Heart right ventricle (tissue), 16 donors: ENCODE data around the gene OR12D3. TPM values are rescaled to one million over a fixed set of nuclear protein-coding genes. Genes with fewer than 3 reads are reported as not detected.

Experiments used
- ATAC-seq, 8 donors: fragments of 200-7000 bp; cut with Tn5 transposase; one replicate each; pipeline ENCODE4 v1.9.1; 2020; ENCODE audit warnings: mild to moderate bottlenecking in 8 of 8, moderate library complexity in 8 of 8, moderate number of reproducible peaks in 1 of 8
- DNase-seq, 2 donors: peaks; one replicate each; pipeline ENCODE4 v3.0.0-alpha.2; 2020
- H3K27ac ChIP-seq, 10 donors: fragments of 200-600 bp; sonication (generic) in 2 of 10; one replicate each; pipeline versions ENCODE4 v1.5.0 to v1.8.0; 2020 to 2022; ENCODE audit warnings: mild to moderate bottlenecking in 3 of 10
- H3K27me3 ChIP-seq, 7 donors: fragments of 200-600 bp; one replicate each; pipeline ENCODE4 v1.8.0; 2021 to 2022; ENCODE audit warnings: mild to moderate bottlenecking in 2 of 7
- H3K36me3 ChIP-seq, 9 donors: fragments of 200-600 bp; sonication (generic) in 1 of 9; one replicate each; pipeline versions ENCODE4 v1.5.0 to v1.8.0; 2020 to 2022; ENCODE audit warnings: mild to moderate bottlenecking in 2 of 9
- H3K4me1 ChIP-seq, 9 donors: fragments of 200-600 bp; sonication (generic) in 1 of 9; one replicate each; pipeline versions ENCODE4 v1.5.0 to v1.8.0; 2020 to 2022; ENCODE audit warnings: mild to moderate bottlenecking in 4 of 9
- H3K4me3 ChIP-seq, 10 donors: fragments of 200-600 bp; sonication (generic) in 2 of 10; one replicate each; pipeline versions ENCODE4 v1.5.0 to v1.8.0; 2020 to 2022; ENCODE audit warnings: mild to moderate bottlenecking in 7 of 10, moderate library complexity in 2 of 10
- H3K9me3 ChIP-seq, 11 donors: fragments of 200-600 bp in 10 of 11; sonication (generic) in 2 of 11; one replicate each; pipeline versions ENCODE4 v1.5.0 to v1.8.0; 2013 to 2022; ENCODE audit warnings: mild to moderate bottlenecking in 2 of 11, control low read depth in 1 of 11, moderate library complexity in 1 of 11
- CTCF ChIP-seq, 9 donors: fragments of 200-600 bp; sonication (generic) in 2 of 9; IDR thresholded peaks; one replicate each; pipeline versions ENCODE4 v1.5.0 to v1.8.0; 2021 to 2022; ENCODE audit warnings: antibody characterized with exemption in 9 of 9, mild to moderate bottlenecking in 5 of 9, moderate library complexity in 1 of 9
- WGBS, 2 donors: extraction: QIAGEN DNeasy Blood & Tissue Kit; methylation state at CpG; one replicate each; pipeline ENCODE4 v1.1.7; 2013; ENCODE audit warnings: inconsistent platforms in 1 of 2; 5-methylcytosine and 5-hydroxymethylcytosine counted together
- intact Hi-C, 10 donors: fragments of 100-400 bp; cut with DNase I; formaldehyde crosslinking; loops; one replicate each; pipeline versions ENCODE4 v1.11.1 to v1.14.2; 2022
- polyA plus RNA-seq, 2 donors: library from polyadenylated mRNA; stranded (reverse); fragments of 200-250 nt; gene quantifications; one replicate each; pipeline ENCODE4 v1.2.3, GENCODE V29; 2013
- total RNA-seq, 10 donors: library from RNA; stranded (reverse); fragmentation: NEBNext Ultra II Directional in 3 of 10; extraction: Animal tissue kit (Norgen Biotek cat#: 25700) in 3 of 10; gene quantifications; one replicate each; pipeline versions ENCODE4 v1.2.1 to v1.2.4, GENCODE V29; 2021 to 2023
- donor health status: Arrhythmogenic right ventricular cardiomyopathy.
- donor health status: ischemic (EF 13 %, LVEDD 7.1; RV severe dilation, severe dysfunction).
- donor health status: healthy with polysubstance abuse.
- donor health status: DM: no; HTN: yes; CAD: no.
- donor health status: DM: no; HTN: no; CAD: no.
- donor health status: ischemic (EF 25% LVEDD 6.9; RV normal size, moderate dysfunction).
- donor health status: ischemic (EF 25% LVEDD 5.7; RV mildly dilated, moderate dysfunction).
- donor health status: healthy.
- donor health status: DM: yes; HTN: yes; CAD: no.
- donor health status: Ischemic cardiomyopathy.
- donor health status: ischemic (EF 35%, LVEDD 5.7; RV mildly dilated, moderate dysfunction).
- donor health status: nonischemic (EF 11% LVEDD 7.7; RV severe dilation, severe dysfunction).
- donor health status: DM: yes; HTN: yes; CAD: no.
- donor health status: PGD.
- donor health status: ischemic (EF 29% LVEDD 5.4; RV normal size, mild dysfunction).
- donor health status: nonischemic (EF 23%, LVEDD 6.1; RV moderate dilation, normal function).

The OR12D3 gene
- total and polyA plus RNA-seq, 12 donors, result not detected

GRCh38 chr6:29414588-29414987, 39.5 kb upstream of the OR12D3 start, which contains the start of gene OR12D1:
Gene OR12D1 (plus strand): TSS chr6:29414928.
- no peaks in the 10 kb centered on the region for H3K36me3 ChIP-seq
- no peak for TF ChIP-seq CTCF (IDR thresholded peaks at IDR 0.05)
- intact Hi-C loops, result no loop called here
- H3K9me3 ChIP-seq, result peaks cover 0 to 16% (median 0%) of the 10 kb centered on the region in 11 donors
- H3K4me1 ChIP-seq, result no peaks in the 10 kb centered on the region
- no peak within 1 kb of the TSS for H3K4me3 ChIP-seq
- no peak for ATAC-seq
- no peak within 1 kb of the TSS for H3K27ac ChIP-seq
- H3K27me3 ChIP-seq, result no peaks in the 10 kb centered on the region
- DNase-seq, result no peak

DNA sequence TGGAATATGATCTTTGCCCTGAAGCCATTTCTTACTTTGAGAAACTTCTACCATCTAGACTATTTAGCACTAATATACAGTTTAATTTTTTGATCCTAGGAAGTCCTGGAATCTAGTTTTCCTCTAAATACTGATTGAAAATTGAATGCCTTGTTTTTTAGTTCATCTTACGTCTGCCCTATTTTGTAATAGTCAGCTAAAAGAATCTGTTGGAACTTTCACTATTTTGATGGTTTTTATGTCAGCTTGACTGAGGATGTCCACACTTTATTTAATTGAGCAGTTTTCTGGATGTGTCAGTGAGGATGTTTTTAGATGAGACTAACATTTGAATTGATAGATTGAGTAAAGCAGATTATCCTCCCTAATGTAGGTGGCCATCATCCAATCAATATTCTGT, 28.7 kb upstream of the OR12D3 start:
- Histone ChIP-seq H3K27ac (no peak overlapping the region), H3K36me3 (no peaks in the 10 kb centered on the region), H3K9me3 (peaks cover 0 to 22% (median 0%) of the 10 kb centered on the region in 11 donors), H3K27me3 (peaks cover 0 to 10% (median 0%) of the 10 kb centered on the region in 7 donors), H3K4me3 (no peak overlapping the region), H3K4me1 (no peaks in the 10 kb centered on the region)
- ATAC-seq, result no peak
- intact Hi-C loops, result no loop called here
- WGBS, 2 donors, result 48 to 88% methylated on average over 1 of the region's 1 CpG
- DNase-seq, result no peak
- TF ChIP-seq CTCF (IDR thresholded peaks at IDR 0.05), result no peak

DNA sequence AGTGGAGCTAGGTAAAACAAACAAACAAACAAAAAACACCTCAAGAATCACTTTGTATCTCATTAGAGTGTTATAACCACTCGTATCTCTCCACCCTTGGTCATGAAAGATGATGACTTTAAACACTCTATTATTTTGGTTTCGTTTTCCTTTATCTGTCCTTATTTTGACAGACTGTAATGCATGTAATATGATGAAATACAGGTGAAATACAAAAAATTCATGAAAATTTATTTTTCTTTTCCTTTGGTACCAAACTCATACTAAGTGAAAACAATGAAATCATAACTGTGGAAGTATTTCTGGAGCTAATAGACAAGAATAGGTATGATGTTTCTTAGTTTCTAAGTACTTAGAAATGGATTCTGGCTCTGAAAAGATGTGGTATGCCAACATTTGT, 24.4 kb upstream of the OR12D3 start:
- Histone ChIP-seq H3K27me3 (peaks cover 0 to 11% (median 0%) of the 10 kb centered on the region in 7 donors), H3K4me3 (no peak overlapping the region), H3K27ac (no peak overlapping the region), H3K36me3 (no peaks in the 10 kb centered on the region), H3K9me3 (no peaks in the 10 kb centered on the region), H3K4me1 (no peaks in the 10 kb centered on the region)
- 52 to 54% methylated on average over 2 of the region's 2 CpGs for WGBS, 2 donors
- DNase-seq (no peak), ATAC-seq (no peak)
- TF ChIP-seq CTCF (IDR thresholded peaks at IDR 0.05), result no peak
- intact Hi-C loops, result no loop called here

GRCh38 chr6:29395331-29395730, 20.2 kb upstream of the OR12D3 start, which contains the start of gene OR12D2:
Gene OR12D2 (plus strand): TSS chr6:29395631. CDS start chr6:29396700, 1,069 bp downstream.
- intact Hi-C loops, result no loop called here
- DNase-seq (no peak), ATAC-seq (no peak)
- Histone ChIP-seq H3K4me3 (no peak within 1 kb of the TSS), H3K36me3 (no peaks in the 10 kb centered on the region), H3K9me3 (no peaks in the 10 kb centered on the region), H3K27me3 (peaks cover 0 to 16% (median 0%) of the 10 kb centered on the region in 7 donors), H3K27ac (no peak within 1 kb of the TSS), H3K4me1 (no peaks in the 10 kb centered on the region)
- no peak for TF ChIP-seq CTCF (IDR thresholded peaks at IDR 0.05)
